Measurements from ENCODE around the gene VAMP7. TPM values are rescaled to one million over a fixed set of nuclear protein-coding genes. Genes with fewer than 3 reads are reported as not detected.
A peak's percentile ranks its signal among the peaks of the same experiment; 100 is the strongest.

The VAMP7 gene
- total RNA-seq, 1 donor from 2014 or later, result 21.4 TPM

GRCh38 chrX:155867821-155868220, 13.3 kb upstream of the VAMP7 start:
- no peaks in the 10 kb centered on the region for H3K27me3 ChIP-seq (ENCODE audit: low read depth)
- no peak for DNase-seq
- intact Hi-C loops (cut with micrococcal nuclease), result no loop called here
- no peaks in the 10 kb centered on the region for H3K36me3 ChIP-seq
- H3K9me3 ChIP-seq (replicated peaks), result peaks cover 20% of the 10 kb centered on the region
- H3K4me3 ChIP-seq, result no peak overlapping the region
- TF ChIP-seq, protein P1, sequence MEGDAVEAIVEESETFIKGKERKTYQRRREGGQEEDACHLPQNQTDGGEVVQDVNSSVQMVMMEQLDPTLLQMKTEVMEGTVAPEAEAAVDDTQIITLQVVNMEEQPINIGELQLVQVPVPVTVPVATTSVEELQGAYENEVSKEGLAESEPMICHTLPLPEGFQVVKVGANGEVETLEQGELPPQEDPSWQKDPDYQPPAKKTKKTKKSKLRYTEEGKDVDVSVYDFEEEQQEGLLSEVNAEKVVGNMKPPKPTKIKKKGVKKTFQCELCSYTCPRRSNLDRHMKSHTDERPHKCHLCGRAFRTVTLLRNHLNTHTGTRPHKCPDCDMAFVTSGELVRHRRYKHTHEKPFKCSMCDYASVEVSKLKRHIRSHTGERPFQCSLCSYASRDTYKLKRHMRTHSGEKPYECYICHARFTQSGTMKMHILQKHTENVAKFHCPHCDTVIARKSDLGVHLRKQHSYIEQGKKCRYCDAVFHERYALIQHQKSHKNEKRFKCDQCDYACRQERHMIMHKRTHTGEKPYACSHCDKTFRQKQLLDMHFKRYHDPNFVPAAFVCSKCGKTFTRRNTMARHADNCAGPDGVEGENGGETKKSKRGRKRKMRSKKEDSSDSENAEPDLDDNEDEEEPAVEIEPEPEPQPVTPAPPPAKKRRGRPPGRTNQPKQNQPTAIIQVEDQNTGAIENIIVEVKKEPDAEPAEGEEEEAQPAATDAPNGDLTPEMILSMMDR (IDR thresholded peaks at IDR 0.05; ENCODE audit: borderline replicate concordance), result no peak
- no peak overlapping the region for H3K27ac ChIP-seq (replicated peaks)
- no peaks in the 10 kb centered on the region for H3K4me1 ChIP-seq

DNA sequence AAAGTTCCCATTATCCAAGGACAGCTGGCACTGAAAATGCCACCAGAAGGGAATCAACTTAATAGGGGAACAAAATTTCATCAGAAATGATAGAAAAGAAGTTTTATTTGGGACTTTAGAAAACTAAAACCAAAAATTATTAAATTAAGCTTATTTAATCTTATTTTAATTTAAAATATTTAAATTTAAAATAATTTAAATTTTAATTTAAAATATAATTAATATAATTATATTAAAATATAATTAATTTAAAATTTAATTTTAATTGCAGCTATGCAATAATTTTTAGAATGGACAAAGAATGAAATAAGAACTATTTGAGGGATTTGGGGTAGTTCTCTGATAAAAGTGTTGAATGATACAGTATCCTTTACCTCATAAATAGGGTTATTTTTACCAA, 10.2 kb upstream of the VAMP7 start:
- no peak for DNase-seq
- no peak overlapping the region for H3K27ac ChIP-seq (replicated peaks)
- peaks cover 20% of the 10 kb centered on the region for H3K9me3 ChIP-seq (replicated peaks)
- no peak overlapping the region for H3K4me3 ChIP-seq
- peaks cover 21% of the 10 kb centered on the region for H3K27me3 ChIP-seq (ENCODE audit: low read depth)
- H3K4me1 ChIP-seq, result no peaks in the 10 kb centered on the region
- TF ChIP-seq, protein P1 (IDR thresholded peaks at IDR 0.05; ENCODE audit: borderline replicate concordance), result no peak
- intact Hi-C loops (cut with micrococcal nuclease), result no loop called here
- H3K36me3 ChIP-seq, result no peaks in the 10 kb centered on the region

GRCh38 chrX:155871934-155872333, 9.2 kb upstream of the VAMP7 start:
- Histone ChIP-seq H3K27me3 (ENCODE audit: low read depth) (peaks cover 24% of the 10 kb centered on the region), H3K36me3 (no peaks in the 10 kb centered on the region), H3K4me1 (no peaks in the 10 kb centered on the region), H3K4me3 (no peak overlapping the region), H3K27ac (replicated peaks) (no peak overlapping the region), H3K9me3 (replicated peaks) (peaks cover 18% of the 10 kb centered on the region)
- TF ChIP-seq, protein P1 (IDR thresholded peaks at IDR 0.05; ENCODE audit: borderline replicate concordance), result no peak
- no peak for DNase-seq
- intact Hi-C loops (cut with micrococcal nuclease), result no loop called here

DNA sequence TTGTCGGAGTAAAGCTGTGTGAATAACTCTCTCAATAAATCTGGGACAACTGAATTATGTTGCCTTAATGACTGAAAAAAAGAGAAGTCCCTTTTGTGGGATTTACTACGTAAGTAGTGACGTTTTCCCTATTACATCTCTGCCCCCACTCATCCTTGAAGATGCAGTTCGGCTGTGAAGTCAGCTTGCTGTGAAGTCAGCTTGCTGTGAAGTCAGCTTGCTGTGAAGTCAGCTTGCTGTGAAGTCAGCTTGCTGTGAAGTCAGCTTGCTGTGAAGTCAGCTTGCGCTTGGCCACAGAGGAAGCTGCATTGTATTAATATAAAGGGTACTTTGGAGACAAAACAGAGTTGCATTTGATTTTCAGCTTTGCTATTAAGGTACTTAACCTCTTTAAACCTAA, 8.0 kb upstream of the VAMP7 start:
- DNase-seq, result no peak
- Histone ChIP-seq H3K4me3 (no peak overlapping the region), H3K36me3 (no peaks in the 10 kb centered on the region), H3K4me1 (no peaks in the 10 kb centered on the region), H3K9me3 (replicated peaks) (peaks cover 7% of the 10 kb centered on the region), H3K27ac (replicated peaks) (no peak overlapping the region), H3K27me3 (ENCODE audit: low read depth) (peaks cover 24% of the 10 kb centered on the region)
- TF ChIP-seq, protein P1 (IDR thresholded peaks at IDR 0.05; ENCODE audit: borderline replicate concordance), result no peak
- intact Hi-C loops (cut with micrococcal nuclease), result no loop called here

DNA sequence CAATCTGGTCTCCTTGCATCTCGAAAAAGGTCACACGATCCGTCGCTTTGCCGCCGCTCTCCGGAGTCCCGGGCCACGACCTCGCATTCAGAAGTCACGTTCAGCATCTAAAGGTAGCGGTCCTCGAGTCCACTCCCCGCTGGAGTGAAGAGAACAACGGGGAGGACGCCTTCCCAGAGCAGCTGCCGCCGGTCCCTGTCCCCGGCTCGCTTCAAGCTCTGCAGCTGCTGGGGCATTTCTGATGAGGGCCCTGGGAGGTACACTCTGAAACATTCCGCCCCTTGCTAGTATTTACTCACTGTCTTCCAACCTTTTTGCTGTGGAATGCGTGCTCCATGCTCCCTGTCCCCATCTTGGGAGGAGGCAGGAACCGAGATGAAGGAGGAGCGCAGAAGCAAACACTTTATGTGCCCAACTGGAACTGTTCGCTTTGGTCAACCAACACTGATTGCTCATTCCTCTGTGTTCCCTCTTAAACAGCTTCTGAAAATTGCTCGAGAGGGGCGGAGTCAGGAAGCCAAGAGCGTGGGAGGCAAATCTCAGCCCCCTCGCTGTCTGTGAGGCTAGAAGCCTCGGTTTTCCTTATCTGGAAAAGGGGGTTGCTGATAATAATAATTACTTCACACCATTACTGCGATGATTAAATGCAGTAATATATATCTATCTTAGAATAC, 6.4 kb upstream of the VAMP7 start:
- peaks cover 24% of the 10 kb centered on the region for H3K27me3 ChIP-seq (ENCODE audit: low read depth)
- no peaks in the 10 kb centered on the region for H3K9me3 ChIP-seq (replicated peaks)
- peak overlapping the region; percentile 42 for H3K4me3 ChIP-seq
- H3K4me1 ChIP-seq, result no peaks in the 10 kb centered on the region
- TF ChIP-seq, protein P1 (IDR thresholded peaks at IDR 0.05; ENCODE audit: borderline replicate concordance), result no peak
- intact Hi-C loops (cut with micrococcal nuclease), result no loop called here
- H3K36me3 ChIP-seq, result no peaks in the 10 kb centered on the region
- no peak overlapping the region for H3K27ac ChIP-seq (replicated peaks)
- DNase-seq, result no peak

All from left ventricle myocardium inferior (tissue), 1 donor.